Heart right ventricle (tissue), 16 donors: Measurements from ENCODE around the gene PARP6. TPM values are rescaled to one million over a fixed set of nuclear protein-coding genes. Genes with fewer than 3 reads are reported as not detected.

Experiments
- ATAC-seq, 8 donors: fragments of 200-7000 bp; cut with Tn5 transposase; one replicate each; pipeline ENCODE4 v1.9.1; 2020; ENCODE audit warnings: mild to moderate bottlenecking in 8 of 8, moderate library complexity in 8 of 8, moderate number of reproducible peaks in 1 of 8
- DNase-seq, 2 donors: peaks; one replicate each; pipeline ENCODE4 v3.0.0-alpha.2; 2020
- H3K27ac ChIP-seq, 10 donors: fragments of 200-600 bp; sonication (generic) in 2 of 10; one replicate each; pipeline versions ENCODE4 v1.5.0 to v1.8.0; 2020 to 2022; ENCODE audit warnings: mild to moderate bottlenecking in 3 of 10
- H3K27me3 ChIP-seq, 7 donors: fragments of 200-600 bp; one replicate each; pipeline ENCODE4 v1.8.0; 2021 to 2022; ENCODE audit warnings: mild to moderate bottlenecking in 2 of 7
- H3K36me3 ChIP-seq, 9 donors: fragments of 200-600 bp; sonication (generic) in 1 of 9; one replicate each; pipeline versions ENCODE4 v1.5.0 to v1.8.0; 2020 to 2022; ENCODE audit warnings: mild to moderate bottlenecking in 2 of 9
- H3K4me1 ChIP-seq, 9 donors: fragments of 200-600 bp; sonication (generic) in 1 of 9; one replicate each; pipeline versions ENCODE4 v1.5.0 to v1.8.0; 2020 to 2022; ENCODE audit warnings: mild to moderate bottlenecking in 4 of 9
- H3K4me3 ChIP-seq, 10 donors: fragments of 200-600 bp; sonication (generic) in 2 of 10; one replicate each; pipeline versions ENCODE4 v1.5.0 to v1.8.0; 2020 to 2022; ENCODE audit warnings: mild to moderate bottlenecking in 7 of 10, moderate library complexity in 2 of 10
- H3K9me3 ChIP-seq, 11 donors: fragments of 200-600 bp in 10 of 11; sonication (generic) in 2 of 11; one replicate each; pipeline versions ENCODE4 v1.5.0 to v1.8.0; 2013 to 2022; ENCODE audit warnings: mild to moderate bottlenecking in 2 of 11, control low read depth in 1 of 11, moderate library complexity in 1 of 11
- WGBS, 2 donors: extraction: QIAGEN DNeasy Blood & Tissue Kit; methylation state at CpG; one replicate each; pipeline ENCODE4 v1.1.7; 2013; ENCODE audit warnings: inconsistent platforms in 1 of 2; 5-methylcytosine and 5-hydroxymethylcytosine counted together
- intact Hi-C, 10 donors: fragments of 100-400 bp; cut with DNase I; formaldehyde crosslinking; loops; one replicate each; pipeline versions ENCODE4 v1.11.1 to v1.14.2; 2022
- polyA plus RNA-seq, 2 donors: library from polyadenylated mRNA; stranded (reverse); fragments of 200-250 nt; gene quantifications; one replicate each; pipeline ENCODE4 v1.2.3, GENCODE V29; 2013
- total RNA-seq, 10 donors: library from RNA; stranded (reverse); fragmentation: NEBNext Ultra II Directional in 3 of 10; extraction: Animal tissue kit (Norgen Biotek cat#: 25700) in 3 of 10; gene quantifications; one replicate each; pipeline versions ENCODE4 v1.2.1 to v1.2.4, GENCODE V29; 2021 to 2023
- TF ChIP-seq, protein P1 (sequence below), 9 donors: fragments of 200-600 bp; sonication (generic) in 2 of 9; IDR thresholded peaks; one replicate each; pipeline versions ENCODE4 v1.5.0 to v1.8.0; 2021 to 2022; ENCODE audit warnings: antibody characterized with exemption in 9 of 9, mild to moderate bottlenecking in 5 of 9, moderate library complexity in 1 of 9
- donor health status: Arrhythmogenic right ventricular cardiomyopathy.
- donor health status: ischemic (EF 13 %, LVEDD 7.1; RV severe dilation, severe dysfunction).
- donor health status: healthy with polysubstance abuse.
- donor health status: DM: no; HTN: yes; CAD: no.
- donor health status: DM: no; HTN: no; CAD: no.
- donor health status: ischemic (EF 25% LVEDD 6.9; RV normal size, moderate dysfunction).
- donor health status: ischemic (EF 25% LVEDD 5.7; RV mildly dilated, moderate dysfunction).
- donor health status: healthy.
- donor health status: DM: yes; HTN: yes; CAD: no.
- donor health status: Ischemic cardiomyopathy.
- donor health status: ischemic (EF 35%, LVEDD 5.7; RV mildly dilated, moderate dysfunction).
- donor health status: nonischemic (EF 11% LVEDD 7.7; RV severe dilation, severe dysfunction).
- donor health status: DM: yes; HTN: yes; CAD: no.
- donor health status: PGD.
- donor health status: ischemic (EF 29% LVEDD 5.4; RV normal size, mild dysfunction).
- donor health status: nonischemic (EF 23%, LVEDD 6.1; RV moderate dilation, normal function).

Gene PARP6
- total and polyA plus RNA-seq, 12 donors, result 28.2 to 113 (median 37.6) TPM

DNA sequence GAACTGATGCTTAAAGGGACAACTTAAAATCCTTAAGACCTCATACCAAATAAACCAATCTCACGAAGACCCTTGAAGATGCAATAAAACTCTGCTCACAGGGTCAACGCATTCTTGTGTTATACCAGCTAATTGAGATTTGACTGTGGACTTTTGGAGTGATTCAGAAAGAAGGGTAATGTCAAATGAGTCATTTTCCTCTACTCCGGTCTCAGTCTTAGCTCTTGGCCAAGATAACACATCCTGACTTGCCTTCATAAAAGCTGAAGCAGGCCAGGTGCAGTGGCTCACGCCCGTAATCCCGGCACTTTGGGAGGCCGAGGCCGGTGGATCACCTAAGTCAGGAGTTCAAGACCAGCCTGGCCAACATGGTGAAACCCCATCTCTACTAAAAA, 45.2 kb downstream of the PARP6 start:
- WGBS, 2 donors, result 45 to 47% methylated on average over 8 of the region's 8 CpGs
- Histone ChIP-seq H3K27me3 (no peaks in the 10 kb centered on the region), H3K4me3 (peak overlapping the region in 1 of 10 donors; percentile 98), H3K9me3 (no peaks in the 10 kb centered on the region), H3K27ac (peak overlapping the region in 9 of 10 donors; percentile 35 to 99 (median 95)), H3K4me1 (peaks cover 17 to 77% (median 59%) of the 10 kb centered on the region in 9 donors), H3K36me3 (peaks cover 0 to 39% (median 0%) of the 10 kb centered on the region in 9 donors)
- intact Hi-C loops, result loop anchor here in 1 of 10 donors (2.0 kb wide), 1 partner anchor 24 kb away; no protein-coding TSS in a partner anchor
- ATAC-seq, result no peak
- no peak for DNase-seq
- TF ChIP-seq, protein P1, sequence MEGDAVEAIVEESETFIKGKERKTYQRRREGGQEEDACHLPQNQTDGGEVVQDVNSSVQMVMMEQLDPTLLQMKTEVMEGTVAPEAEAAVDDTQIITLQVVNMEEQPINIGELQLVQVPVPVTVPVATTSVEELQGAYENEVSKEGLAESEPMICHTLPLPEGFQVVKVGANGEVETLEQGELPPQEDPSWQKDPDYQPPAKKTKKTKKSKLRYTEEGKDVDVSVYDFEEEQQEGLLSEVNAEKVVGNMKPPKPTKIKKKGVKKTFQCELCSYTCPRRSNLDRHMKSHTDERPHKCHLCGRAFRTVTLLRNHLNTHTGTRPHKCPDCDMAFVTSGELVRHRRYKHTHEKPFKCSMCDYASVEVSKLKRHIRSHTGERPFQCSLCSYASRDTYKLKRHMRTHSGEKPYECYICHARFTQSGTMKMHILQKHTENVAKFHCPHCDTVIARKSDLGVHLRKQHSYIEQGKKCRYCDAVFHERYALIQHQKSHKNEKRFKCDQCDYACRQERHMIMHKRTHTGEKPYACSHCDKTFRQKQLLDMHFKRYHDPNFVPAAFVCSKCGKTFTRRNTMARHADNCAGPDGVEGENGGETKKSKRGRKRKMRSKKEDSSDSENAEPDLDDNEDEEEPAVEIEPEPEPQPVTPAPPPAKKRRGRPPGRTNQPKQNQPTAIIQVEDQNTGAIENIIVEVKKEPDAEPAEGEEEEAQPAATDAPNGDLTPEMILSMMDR (IDR thresholded peaks at IDR 0.05), result no peak

DNA sequence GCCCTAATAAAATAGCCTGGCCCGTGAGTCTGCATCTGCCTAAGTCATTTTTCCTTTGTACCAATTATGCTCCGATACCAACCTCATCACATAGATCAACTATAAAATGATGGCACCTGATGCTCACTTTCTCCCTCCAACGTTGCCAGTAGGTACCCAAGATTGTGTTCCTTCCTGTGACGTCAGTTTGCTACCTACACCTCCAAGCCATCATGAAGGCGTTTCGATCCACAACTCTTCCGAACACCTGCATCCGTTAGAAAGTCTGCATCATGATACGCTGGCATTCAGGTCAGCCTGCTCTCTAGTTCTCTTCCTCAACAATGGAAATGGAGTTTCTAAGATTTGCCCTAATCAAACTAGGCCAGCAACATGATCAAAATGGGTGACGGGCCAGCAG, 49.1 kb downstream of the PARP6 start:
- ATAC-seq (no peak), DNase-seq (no peak)
- TF ChIP-seq, protein P1 (IDR thresholded peaks at IDR 0.05), result no peak
- no peak overlapping the region for H3K4me3 ChIP-seq
- intact Hi-C loops, result loop anchor here in 1 of 10 donors (2.0 kb wide), 1 partner anchor 20 kb away; no protein-coding TSS in a partner anchor
- no peaks in the 10 kb centered on the region for H3K9me3 ChIP-seq
- 86 to 87% methylated on average over 10 of the region's 10 CpGs for WGBS, 2 donors
- peaks cover 22 to 93% (median 71%) of the 10 kb centered on the region in 9 donors for H3K4me1 ChIP-seq
- H3K27ac ChIP-seq, result peak overlapping the region in 1 of 10 donors; percentile 8
- peaks cover 0 to 78% (median 6%) of the 10 kb centered on the region in 9 donors for H3K36me3 ChIP-seq
- H3K27me3 ChIP-seq, result no peaks in the 10 kb centered on the region

DNA sequence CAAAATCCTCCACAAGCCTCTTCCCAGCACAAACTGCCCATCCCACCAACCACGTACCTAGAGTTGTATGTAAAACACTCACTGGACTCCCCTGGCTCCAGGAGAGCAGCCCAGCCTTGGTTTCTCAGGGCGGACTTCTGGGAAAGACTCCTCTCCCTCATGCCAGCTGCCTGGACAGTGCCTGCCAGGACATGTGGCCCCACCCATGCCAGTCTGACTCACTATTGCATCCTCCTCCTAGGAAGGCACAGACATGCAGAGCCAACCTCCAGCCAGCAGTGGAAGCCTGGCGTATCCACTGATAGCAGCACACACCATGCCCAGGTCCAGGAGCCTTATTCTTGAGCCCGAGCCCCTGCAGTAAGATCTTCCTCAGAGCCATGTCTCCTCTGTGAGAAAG, 50.0 kb downstream of the PARP6 start:
- 55 to 69% methylated on average over 4 of the region's 4 CpGs for WGBS, 2 donors
- Histone ChIP-seq H3K27me3 (no peaks in the 10 kb centered on the region), H3K36me3 (peaks cover 0 to 87% (median 15%) of the 10 kb centered on the region in 9 donors), H3K4me3 (no peak overlapping the region), H3K27ac (peak overlapping the region in 8 of 10 donors; percentile 3 to 64 (median 37)), H3K9me3 (no peaks in the 10 kb centered on the region), H3K4me1 (peaks cover 18 to 84% (median 63%) of the 10 kb centered on the region in 9 donors)
- intact Hi-C loops, result loop anchor here in 1 of 10 donors (2.0 kb wide), 1 partner anchor 20 kb away; no protein-coding TSS in a partner anchor
- ATAC-seq, result peak in 7 of 8 donors; percentile 60 to 90 (median 79)
- TF ChIP-seq, protein P1 (IDR thresholded peaks at IDR 0.05), result no peak
- peak; percentile 42 to 57 for DNase-seq

DNA sequence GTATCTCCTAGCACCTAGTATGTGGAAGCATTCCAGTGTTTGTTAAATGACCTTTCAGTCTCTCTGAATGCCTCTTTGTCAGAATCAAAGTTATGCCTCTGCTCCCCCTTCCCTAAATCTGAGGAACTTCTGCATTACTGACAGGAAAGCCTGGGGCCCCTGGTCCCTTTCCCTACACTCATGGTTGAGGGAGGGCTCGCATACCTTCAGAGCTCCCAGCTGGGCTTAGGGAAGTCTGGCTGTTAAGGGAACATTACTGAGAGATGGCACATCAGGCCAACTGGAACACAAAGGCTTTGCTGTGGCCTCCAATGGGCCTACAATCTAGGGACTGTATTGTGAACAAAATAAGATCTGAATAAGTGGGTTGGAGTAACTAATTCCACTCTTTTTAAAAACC, 51.7 kb downstream of the PARP6 start:
- ATAC-seq, result peak in 3 of 8 donors; percentile 22 to 38 (median 28)

More for the DNA sequence above, 51.7 kb downstream of the PARP6 start:
- peaks cover 0 to 99% (median 32%) of the 10 kb centered on the region in 9 donors for H3K36me3 ChIP-seq
- intact Hi-C loops, result no loop called here
- H3K9me3 ChIP-seq, result no peaks in the 10 kb centered on the region
- DNase-seq, result no peak
- TF ChIP-seq, protein P1 (IDR thresholded peaks at IDR 0.05), result no peak
- peak overlapping the region in 6 of 10 donors; percentile 6 to 45 (median 17) for H3K27ac ChIP-seq
- no peaks in the 10 kb centered on the region for H3K27me3 ChIP-seq
- no peak overlapping the region for H3K4me3 ChIP-seq
- peaks cover 11 to 72% (median 48%) of the 10 kb centered on the region in 9 donors for H3K4me1 ChIP-seq
- WGBS, 2 donors, result 27 to 51% methylated on average over 1 of the region's 1 CpG
